Activated naive CD8-positive, alpha-beta T cell treated with anti-CD3 and anti-CD28 coated beads, Interleukin-2, amount 50 U/mL, for 24 hours (primary cell): ENCODE measurements around the gene KRTAP10-5.
"Not testable (repeated sequence)": the region's sequence is repeated elsewhere in the genome, so short reads cannot be mapped to it uniquely, and the experiment has no call there.

Experiments used
- ATAC-seq: fragments of 150-1000 bp; cut with Tn5 transposase; one replicate; pipeline ENCODE4 v1.10.0; 2021
- DNase-seq: peaks from one replicate; pipeline ENCODE4 v3.0.0; 2021
- H3K27ac Mint-ChIP-seq: one replicate; pipeline ENCODE4 v1.8.0; 2021; ENCODE audit warnings: mild to moderate bottlenecking, mixed read lengths
- H3K27me3 Mint-ChIP-seq: one replicate; pipeline ENCODE4 v1.8.0; 2021; ENCODE audit warnings: mixed read lengths
- H3K36me3 Mint-ChIP-seq: one replicate; pipeline ENCODE4 v1.8.0; 2021; ENCODE audit warnings: low read depth, mixed read lengths
- H3K4me1 Mint-ChIP-seq: one replicate; pipeline ENCODE4 v1.8.0; 2021; ENCODE audit warnings: mixed read lengths
- H3K4me3 Mint-ChIP-seq: one replicate; pipeline ENCODE4 v1.8.0; 2021; ENCODE audit warnings: mild to moderate bottlenecking, moderate library complexity, mixed read lengths
- H3K9me3 Mint-ChIP-seq: one replicate; pipeline ENCODE4 v1.8.0; 2021; ENCODE audit warnings: mixed read lengths

Gene KRTAP10-5, protein sequence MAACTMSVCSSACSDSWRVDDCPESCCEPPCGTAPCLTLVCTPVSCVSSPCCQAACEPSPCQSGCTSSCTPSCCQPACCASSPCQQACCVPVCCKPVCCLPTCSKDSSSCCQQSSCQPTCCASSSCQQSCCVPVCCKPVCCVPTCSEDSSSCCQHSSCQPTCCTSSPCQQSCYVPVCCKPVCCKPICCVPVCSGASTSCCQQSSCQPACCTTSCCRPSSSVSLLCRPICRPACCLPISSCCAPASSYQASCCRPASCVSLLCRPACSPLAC

DNA sequence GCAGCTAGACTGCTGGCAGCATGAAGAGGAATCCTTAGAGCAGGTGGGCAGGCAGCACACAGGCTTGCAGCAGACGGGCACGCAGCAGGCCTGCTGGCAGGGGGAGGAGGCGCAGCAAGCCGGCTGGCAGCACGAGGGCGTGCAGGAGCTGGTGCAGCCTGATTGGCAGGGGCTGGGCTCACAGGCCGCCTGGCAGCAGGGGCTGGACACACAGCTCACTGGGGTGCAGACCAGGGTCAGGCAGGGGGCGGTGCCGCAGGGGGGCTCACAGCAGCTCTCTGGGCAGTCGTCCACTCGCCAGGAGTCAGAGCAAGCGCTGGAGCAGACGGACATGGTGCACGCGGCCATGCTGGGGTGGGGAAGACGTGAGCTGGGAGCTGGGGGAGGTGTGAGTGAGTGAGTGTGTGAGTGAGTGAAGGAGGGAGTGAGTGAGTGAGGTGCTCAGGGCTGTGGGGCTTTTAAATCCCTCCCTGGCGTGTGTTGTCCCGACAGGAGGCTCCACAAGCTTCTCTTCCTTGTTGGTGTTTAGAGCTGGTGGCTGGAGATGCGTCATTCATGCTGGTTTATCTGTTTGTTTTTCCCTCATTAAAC, at the start of gene KRTAP10-5:
Gene KRTAP10-5 (minus strand): TSS at position 374 of the 591 bp plus-strand sequence. CDS start 26 bp downstream, at position 348.
- not testable (repeated sequence) for H3K27ac Mint-ChIP-seq, H3K27me3 Mint-ChIP-seq, H3K4me1 Mint-ChIP-seq

DNA sequence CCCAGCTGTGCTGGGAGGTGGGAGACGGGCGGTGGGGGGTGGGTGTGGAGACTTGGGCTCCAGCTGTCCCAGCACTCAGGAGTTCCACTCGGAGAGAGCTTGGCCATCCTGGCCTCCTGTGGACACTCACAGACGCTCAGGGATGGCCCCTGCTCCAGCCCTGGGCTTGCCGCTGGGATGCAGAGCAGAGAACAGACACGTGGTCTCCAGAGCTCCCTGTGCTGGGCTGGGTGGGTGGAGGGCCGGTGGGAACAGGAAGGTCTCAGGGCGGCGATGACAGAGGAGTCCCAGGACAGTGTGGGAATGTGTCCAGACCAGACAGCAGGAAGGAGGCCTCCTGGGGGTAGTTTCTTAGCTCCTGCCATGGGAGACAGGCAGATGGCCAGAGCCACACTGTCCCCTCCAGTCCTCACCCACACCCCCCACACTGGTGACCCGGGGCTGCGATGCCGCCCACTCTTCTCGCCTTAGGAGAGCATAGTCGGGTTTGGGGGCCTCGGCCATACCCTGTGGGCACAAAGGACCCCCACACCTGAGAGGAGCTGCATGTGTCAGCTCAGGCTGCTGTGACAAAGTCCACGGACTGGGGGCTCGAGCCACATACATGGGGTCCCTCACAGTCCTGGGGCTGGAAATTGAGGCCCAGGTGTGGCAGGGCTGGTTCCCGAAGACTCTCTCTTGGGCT, 48.4 kb upstream of the KRTAP10-5 start:
- Mint-ChIP-seq H3K9me3 (peaks cover 49% of the 10 kb centered on the region), H3K4me1 (peaks cover 23% of the 10 kb centered on the region), H3K36me3 (peaks cover 19% of the 10 kb centered on the region), H3K27ac (no peak overlapping the region), H3K27me3 (no peaks in the 10 kb centered on the region), H3K4me3 (no peak overlapping the region)
- DNase-seq (no peak), ATAC-seq (no peak)

More for the DNA sequence above, at the start of gene KRTAP10-5:
- not testable (repeated sequence) for ATAC-seq, H3K36me3 Mint-ChIP-seq, H3K4me3 Mint-ChIP-seq, DNase-seq
- peaks cover 24% of the 10 kb centered on the region for H3K9me3 Mint-ChIP-seq

DNA sequence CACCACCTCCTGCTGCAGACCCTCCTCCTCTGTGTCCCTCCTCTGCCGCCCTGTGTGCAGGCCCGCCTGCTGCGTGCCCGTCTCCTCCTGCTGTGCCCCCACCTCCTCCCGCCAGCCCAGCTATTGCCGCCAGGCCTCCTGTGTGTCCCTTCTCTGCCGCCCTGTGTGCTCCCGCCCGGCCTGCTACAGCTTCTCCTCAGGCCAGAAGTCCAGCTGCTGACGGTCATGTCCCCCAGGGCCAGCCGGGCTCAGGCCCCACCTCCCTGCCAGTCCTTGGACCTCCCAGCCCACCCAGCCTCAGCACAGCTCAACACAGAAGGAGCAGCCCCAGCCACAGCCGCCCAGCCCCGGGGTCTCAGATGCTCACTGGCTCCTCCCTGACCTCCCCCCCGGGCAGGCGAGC, 47.4 kb upstream of the KRTAP10-5 start:
- not testable (repeated sequence) for H3K4me3 Mint-ChIP-seq, ATAC-seq
- peaks cover 50% of the 10 kb centered on the region for H3K9me3 Mint-ChIP-seq

DNA sequence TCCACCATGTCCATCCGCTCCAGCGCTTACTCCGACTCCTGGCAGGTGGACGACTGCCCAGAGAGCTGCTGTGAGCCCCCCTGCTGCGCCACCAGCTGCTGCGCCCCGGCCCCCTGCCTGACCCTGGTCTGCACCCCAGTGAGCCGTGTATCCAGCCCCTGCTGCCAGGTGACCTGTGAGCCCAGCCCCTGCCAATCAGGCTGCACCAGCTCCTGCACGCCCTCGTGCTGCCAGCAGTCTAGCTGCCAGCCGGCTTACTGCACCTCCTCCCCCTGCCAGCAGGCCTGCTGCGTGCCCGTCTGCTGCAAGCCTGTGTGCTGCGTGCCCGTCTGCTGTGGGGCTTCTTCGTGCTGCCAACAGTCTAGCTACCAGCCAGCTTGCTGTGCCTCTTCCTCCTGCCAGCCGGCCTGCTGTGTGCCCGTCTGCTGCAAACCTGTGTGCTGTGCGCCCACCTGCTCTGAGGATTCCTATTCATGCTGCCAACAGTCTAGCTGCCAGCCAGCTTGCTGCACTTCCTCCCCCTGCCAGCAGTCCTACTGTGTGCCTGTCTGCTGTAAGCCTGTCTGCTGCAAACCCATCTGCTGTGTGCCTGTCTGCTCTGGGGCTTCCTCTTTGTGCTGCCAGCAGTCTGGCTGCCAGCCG, 46.9 kb upstream of the KRTAP10-5 start:
- not testable (repeated sequence) for ATAC-seq, DNase-seq, H3K4me3 Mint-ChIP-seq, H3K27me3 Mint-ChIP-seq, H3K27ac Mint-ChIP-seq
- peaks cover 53% of the 10 kb centered on the region for H3K9me3 Mint-ChIP-seq
- peaks cover 21% of the 10 kb centered on the region for H3K36me3 Mint-ChIP-seq
- H3K4me1 Mint-ChIP-seq: peaks cover 23% of the 10 kb centered on the region

More for the DNA sequence above, 47.4 kb upstream of the KRTAP10-5 start:
- not testable (repeated sequence) for H3K27ac Mint-ChIP-seq, DNase-seq, H3K27me3 Mint-ChIP-seq
- Mint-ChIP-seq H3K4me1 (peaks cover 23% of the 10 kb centered on the region), H3K36me3 (peaks cover 21% of the 10 kb centered on the region)

DNA sequence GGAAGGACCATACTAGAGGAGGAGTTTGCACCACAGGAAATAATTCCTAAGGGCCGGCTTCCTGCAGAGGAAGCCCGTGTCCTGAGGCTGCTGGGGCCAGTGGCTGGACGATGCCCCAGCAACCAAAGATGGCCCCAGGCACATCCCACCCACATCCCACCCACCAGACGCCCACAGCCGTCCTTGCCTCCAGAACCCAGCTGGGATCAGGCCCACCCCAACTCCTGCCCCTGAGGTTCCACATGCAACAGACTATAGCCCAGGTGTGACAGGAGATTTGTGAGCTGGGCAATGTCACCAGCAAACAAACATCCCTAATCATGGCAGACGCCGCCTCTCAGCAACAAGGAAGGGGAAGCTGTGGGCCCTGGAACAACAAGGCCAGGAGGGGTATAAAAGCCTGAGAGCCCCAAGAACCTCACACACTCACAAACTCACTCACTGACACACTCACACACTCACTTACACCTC, 46.3 kb upstream of the KRTAP10-5 start, which contains the start of gene KRTAP10-9:
Gene KRTAP10-9 (plus strand): TSS at position 421 of the 471 bp plus-strand sequence. CDS start 79 bp downstream, outside the sequence.
- peaks cover 19% of the 10 kb centered on the region for H3K36me3 Mint-ChIP-seq
- ATAC-seq (no peak), DNase-seq (no peak)
- no peaks in the 10 kb centered on the region for H3K27me3 Mint-ChIP-seq
- H3K9me3 Mint-ChIP-seq: peaks cover 49% of the 10 kb centered on the region
- no peak within 1 kb of the TSS for H3K27ac Mint-ChIP-seq
- no peak within 1 kb of the TSS for H3K4me3 Mint-ChIP-seq
- H3K4me1 Mint-ChIP-seq: peaks cover 23% of the 10 kb centered on the region

DNA sequence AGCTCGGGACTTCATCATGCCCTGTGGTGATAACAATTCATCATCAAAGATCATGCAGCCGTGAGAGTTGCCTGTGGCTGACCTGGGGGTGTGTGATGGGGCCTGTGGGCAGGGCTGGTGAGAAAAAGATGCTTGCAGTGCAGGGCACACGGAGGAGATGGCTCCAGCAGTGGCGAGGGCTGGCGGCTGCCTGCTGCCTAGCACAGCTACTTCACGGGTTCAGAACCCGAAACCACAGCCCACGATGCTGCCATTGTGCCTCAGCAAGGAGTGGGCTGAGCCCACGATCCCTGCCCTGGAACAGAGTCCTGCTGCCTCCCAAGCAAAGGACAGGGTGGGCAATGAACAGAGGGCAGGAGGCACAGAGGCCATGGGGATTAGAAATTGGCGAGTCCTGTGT, 45.9 kb upstream of the KRTAP10-5 start:
- ATAC-seq (no peak), DNase-seq (no peak)
- Mint-ChIP-seq H3K4me1 (peaks cover 23% of the 10 kb centered on the region), H3K27me3 (no peaks in the 10 kb centered on the region), H3K9me3 (peaks cover 45% of the 10 kb centered on the region), H3K36me3 (peaks cover 17% of the 10 kb centered on the region), H3K27ac (no peak overlapping the region), H3K4me3 (no peak overlapping the region)

DNA sequence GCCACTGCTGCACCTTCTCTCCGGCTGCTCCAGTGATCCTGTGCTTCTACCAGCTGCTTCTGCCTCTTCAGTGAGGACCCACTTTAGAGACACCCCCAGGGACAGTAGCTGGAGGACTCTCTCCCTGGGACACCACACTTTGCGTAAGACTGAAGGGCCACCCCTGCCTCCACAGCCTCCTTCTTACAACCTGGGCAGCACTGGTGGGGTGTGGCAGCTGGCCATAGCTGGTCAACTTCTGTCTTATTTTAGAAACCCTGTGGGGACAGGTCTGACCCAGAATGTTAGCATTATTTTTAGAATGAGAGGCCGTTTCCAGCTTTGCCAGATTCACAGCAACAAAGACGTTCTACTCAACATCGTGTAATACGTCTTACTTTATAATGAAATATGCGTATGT, 45.4 kb upstream of the KRTAP10-5 start:
- Mint-ChIP-seq H3K4me3 (no peak overlapping the region), H3K27ac (no peak overlapping the region), H3K9me3 (peaks cover 41% of the 10 kb centered on the region), H3K36me3 (peaks cover 13% of the 10 kb centered on the region), H3K27me3 (no peaks in the 10 kb centered on the region), H3K4me1 (peaks cover 22% of the 10 kb centered on the region)
- ATAC-seq (no peak), DNase-seq (no peak)

DNA sequence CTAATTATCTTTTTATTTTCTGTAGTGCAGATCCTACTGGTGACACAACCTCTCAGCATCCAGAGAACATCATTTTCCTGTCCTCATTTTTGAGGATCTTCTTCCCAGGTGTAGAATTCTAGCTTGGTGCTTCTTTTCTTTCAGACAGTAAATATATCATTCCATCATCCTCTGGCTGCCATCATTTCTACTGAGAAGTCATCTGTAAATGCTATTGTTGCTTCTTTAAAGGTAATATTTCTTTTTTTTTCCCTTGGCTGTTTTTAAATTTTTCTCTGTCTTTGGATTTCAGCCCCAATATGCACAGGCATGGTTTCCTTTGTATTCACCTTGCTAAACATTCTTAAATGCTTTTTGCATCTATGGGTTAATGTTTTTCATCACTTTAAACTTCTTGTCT, 43.2 kb upstream of the KRTAP10-5 start:
- H3K36me3 Mint-ChIP-seq: peaks cover 30% of the 10 kb centered on the region
- DNase-seq (no peak), ATAC-seq (no peak)
- H3K9me3 Mint-ChIP-seq: peaks cover 52% of the 10 kb centered on the region
- H3K4me3 Mint-ChIP-seq: no peak overlapping the region
- H3K27me3 Mint-ChIP-seq: no peaks in the 10 kb centered on the region
- no peak overlapping the region for H3K27ac Mint-ChIP-seq
- H3K4me1 Mint-ChIP-seq: peaks cover 18% of the 10 kb centered on the region

DNA sequence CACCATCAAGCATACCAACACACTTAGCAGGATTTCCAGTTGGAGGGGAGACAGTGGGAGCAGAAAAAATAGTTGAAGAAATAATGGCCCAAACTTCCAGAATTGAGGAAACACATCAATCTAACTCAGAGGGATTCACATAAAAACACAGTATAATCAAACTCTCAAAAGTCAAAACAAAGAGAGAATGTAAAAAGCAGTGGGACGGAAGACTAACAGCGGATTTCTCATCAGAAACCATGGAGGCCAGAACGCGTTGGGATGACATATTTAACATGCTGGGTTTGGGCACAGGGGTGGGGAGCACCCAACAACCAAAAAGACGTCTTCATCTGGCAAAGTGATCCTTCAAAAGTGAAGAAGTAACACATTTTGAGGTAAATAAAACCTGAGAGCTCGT, 39.5 kb upstream of the KRTAP10-5 start:
- Mint-ChIP-seq H3K4me3 (no peak overlapping the region), H3K27me3 (no peaks in the 10 kb centered on the region), H3K4me1 (peaks cover 37% of the 10 kb centered on the region), H3K36me3 (peaks cover 30% of the 10 kb centered on the region), H3K27ac (no peak overlapping the region), H3K9me3 (peaks cover 53% of the 10 kb centered on the region)
- no peak for DNase-seq
- no peak for ATAC-seq

DNA sequence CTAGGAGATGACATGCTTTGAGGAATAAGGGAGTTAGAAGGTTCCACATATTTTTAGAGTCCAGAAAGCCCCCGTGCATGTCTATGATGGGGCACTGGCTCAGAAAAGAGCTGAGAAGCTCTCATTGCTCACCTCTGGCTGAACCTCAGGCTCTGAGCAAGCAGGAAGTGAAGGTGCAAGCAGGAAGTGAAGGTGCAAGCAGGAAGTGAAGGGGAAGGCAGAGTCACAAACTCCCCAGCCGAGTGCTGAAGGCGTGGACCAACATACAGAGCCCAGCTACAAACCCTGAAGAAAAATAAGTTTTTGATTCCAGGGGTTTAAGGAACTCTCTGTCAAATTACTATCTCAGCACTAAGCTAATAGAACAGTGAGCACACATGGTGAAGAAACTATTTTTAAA, 38.5 kb upstream of the KRTAP10-5 start:
- Mint-ChIP-seq H3K27me3 (no peaks in the 10 kb centered on the region), H3K9me3 (peaks cover 43% of the 10 kb centered on the region), H3K36me3 (peaks cover 24% of the 10 kb centered on the region), H3K27ac (peak overlapping the region; percentile 88), H3K4me1 (peaks cover 37% of the 10 kb centered on the region), H3K4me3 (peak overlapping the region; percentile 34)
- peak; percentile 22 for DNase-seq
- peak; percentile 84 for ATAC-seq

DNA sequence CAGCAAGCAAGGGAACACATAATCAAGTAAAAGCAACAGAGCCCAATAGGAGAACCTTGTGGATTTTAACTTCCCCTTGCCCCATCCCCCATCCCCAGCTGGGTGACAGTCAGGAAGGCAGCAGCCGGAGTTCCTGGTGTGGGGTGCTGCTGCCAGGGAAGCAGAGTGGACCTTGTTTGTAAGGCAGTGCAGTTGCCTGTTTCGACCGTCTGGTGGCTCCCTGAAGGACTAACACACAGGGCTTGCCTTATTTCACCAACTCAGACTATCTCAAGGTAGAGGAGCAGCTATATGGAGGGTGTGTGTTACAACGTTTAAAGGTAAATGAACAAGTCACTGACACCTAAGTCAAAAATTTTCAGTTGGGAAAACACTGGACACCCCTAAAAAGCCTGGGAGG, 38.1 kb upstream of the KRTAP10-5 start:
- ATAC-seq (peak; percentile 34), DNase-seq (no peak)
- peak overlapping the region; percentile 88 for H3K27ac Mint-ChIP-seq
- H3K4me3 Mint-ChIP-seq: peak overlapping the region; percentile 34
- H3K27me3 Mint-ChIP-seq: no peaks in the 10 kb centered on the region
- peaks cover 23% of the 10 kb centered on the region for H3K36me3 Mint-ChIP-seq
- H3K9me3 Mint-ChIP-seq: peaks cover 39% of the 10 kb centered on the region
- H3K4me1 Mint-ChIP-seq: peaks cover 37% of the 10 kb centered on the region

DNA sequence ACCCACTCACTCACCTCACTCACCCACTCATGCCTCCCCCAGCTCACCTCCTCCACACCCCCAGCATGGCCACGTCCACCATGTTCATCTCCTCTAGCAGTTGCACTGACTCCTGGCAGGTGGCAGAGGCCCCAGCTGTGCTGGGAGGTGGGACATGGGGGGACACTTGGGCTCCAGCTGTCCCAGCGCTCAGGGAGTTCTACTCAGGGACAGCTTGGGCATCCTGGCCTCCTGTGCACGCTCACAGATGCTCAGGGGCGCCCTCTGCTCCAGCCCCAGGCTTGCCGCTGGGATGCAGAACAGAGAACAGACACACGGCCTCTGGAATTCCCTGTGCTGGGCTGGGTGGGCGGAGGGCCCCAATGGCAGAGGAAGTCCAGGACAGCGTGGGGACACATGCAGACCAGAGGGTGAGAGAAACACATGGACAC, 36.7 kb upstream of the KRTAP10-5 start:
- Mint-ChIP-seq H3K9me3 (peaks cover 27% of the 10 kb centered on the region), H3K27me3 (no peaks in the 10 kb centered on the region), H3K4me3 (no peak overlapping the region), H3K27ac (no peak overlapping the region), H3K36me3 (peaks cover 21% of the 10 kb centered on the region), H3K4me1 (peaks cover 37% of the 10 kb centered on the region)
- DNase-seq: no peak
- ATAC-seq: no peak

DNA sequence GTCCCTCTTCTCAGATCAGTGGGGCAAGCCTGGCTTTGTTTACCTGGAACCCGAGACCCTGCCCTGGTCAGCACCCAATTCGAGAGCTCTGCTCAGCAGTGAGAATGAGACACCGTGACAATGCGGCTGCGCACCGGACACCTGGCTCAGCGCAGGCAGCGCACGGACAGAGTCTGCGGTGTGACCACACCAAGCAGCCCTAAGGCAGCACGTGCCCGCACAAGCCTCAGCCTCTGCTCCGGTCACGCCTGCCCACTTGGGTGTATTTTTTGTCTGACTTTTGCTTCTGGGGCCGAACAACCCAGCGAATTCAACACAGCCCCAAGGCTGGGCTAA, 36.2 kb upstream of the KRTAP10-5 start:
- Mint-ChIP-seq H3K27me3 (no peaks in the 10 kb centered on the region), H3K36me3 (peaks cover 21% of the 10 kb centered on the region), H3K9me3 (peaks cover 29% of the 10 kb centered on the region), H3K4me1 (peaks cover 37% of the 10 kb centered on the region), H3K27ac (no peak overlapping the region), H3K4me3 (no peak overlapping the region)
- no peak for DNase-seq
- no peak for ATAC-seq

DNA sequence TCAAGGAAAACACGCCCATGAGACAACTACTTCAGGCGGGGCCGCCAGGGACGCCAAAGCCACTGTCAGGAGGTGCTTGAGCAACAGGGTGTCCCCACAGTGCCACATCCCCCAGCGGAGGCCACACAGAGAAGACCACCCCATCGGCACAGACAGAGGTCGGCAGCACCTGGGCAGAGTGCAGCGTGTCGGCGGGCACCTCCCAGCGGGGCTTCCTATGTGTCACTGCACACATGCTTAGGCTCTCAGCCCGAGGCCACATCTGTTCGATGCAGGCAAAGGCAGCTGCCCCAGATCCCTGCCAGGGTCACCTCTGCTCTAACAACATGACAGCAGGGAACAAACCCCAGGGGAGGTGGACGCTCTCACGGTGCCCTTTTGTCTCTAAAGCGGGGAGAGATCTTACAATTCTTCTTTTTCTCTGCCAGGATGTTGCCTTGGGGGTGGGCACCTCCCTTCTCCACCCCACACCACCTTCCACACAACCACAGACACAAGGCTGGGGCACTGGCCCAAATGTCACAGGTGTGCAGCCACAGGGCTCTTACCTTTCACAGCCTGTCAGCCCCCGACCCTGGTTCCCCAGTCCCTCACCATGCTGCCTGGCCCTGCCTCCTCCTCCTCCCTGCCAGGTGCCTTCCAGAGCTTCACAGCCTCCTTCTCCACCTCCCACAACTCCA, 35.6 kb upstream of the KRTAP10-5 start:
- DNase-seq: no peak
- no peak for ATAC-seq
- Mint-ChIP-seq H3K9me3 (peaks cover 33% of the 10 kb centered on the region), H3K36me3 (peaks cover 21% of the 10 kb centered on the region), H3K27ac (no peak overlapping the region), H3K27me3 (no peaks in the 10 kb centered on the region), H3K4me1 (peaks cover 37% of the 10 kb centered on the region), H3K4me3 (no peak overlapping the region)
